ENCODE measurements around the gene DNM3. TPM values are rescaled to one million over a fixed set of nuclear protein-coding genes. Genes with fewer than 3 reads are reported as not detected.

The DNM3 gene
- total and polyA plus RNA-seq, 5 donors from 2014 or later = 0.76 to 5.5 (median 1.6) TPM

- Histone ChIP-seq H3K27ac (ENCODE audit: insufficient read depth, low read length, poor library complexity, severe bottlenecking) (no peak overlapping the region), H3K4me3 (ENCODE audit: low read depth, low read length) (no peak overlapping the region), H3K36me3 (ENCODE audit: control insufficient read depth, insufficient read depth, low read length) (no peaks in the 10 kb centered on the region), H3K4me1 (ENCODE audit: control insufficient read depth, insufficient read depth, low read length, poor library complexity, severe bottlenecking) (no peaks in the 10 kb centered on the region), H3K9me3 (ENCODE audit: control insufficient read depth in 2 of 2, low read length in 2 of 2) (no peaks in the 10 kb centered on the region), H3K27me3 (ENCODE audit: control insufficient read depth, insufficient read depth, low read length) (peaks cover 3% of the 10 kb centered on the region)
- Mint-ChIP-seq H3K27ac (no peak overlapping the region), H3K4me3 (no peak overlapping the region), H3K36me3 (peaks cover 3% of the 10 kb centered on the region), H3K9me3 (no peaks in the 10 kb centered on the region), H3K27me3 (peaks cover 4% of the 10 kb centered on the region), H3K4me1 (peaks cover 0 to 2% (median 1%) of the 10 kb centered on the region in 4 donors)
- no peak for DNase-seq
- no peak for ATAC-seq (ENCODE audit: low read depth in 2 of 2)
Measured at GRCh38 chr1:171896936-171897703, 55.8 kb downstream of the DNM3 start.

- H3K27me3 ChIP-seq (ENCODE audit: control insufficient read depth, insufficient read depth, low read length) = peaks cover 3% of the 10 kb centered on the region
- ATAC-seq (ENCODE audit: low read depth in 2 of 2) = no peak
Measured at GRCh38 chr1:171898941-171899340, 57.6 kb downstream of the DNM3 start.

GRCh38 chr1:171899838-171900237, 58.5 kb downstream of the DNM3 start:
- H3K9me3 ChIP-seq (ENCODE audit: control insufficient read depth in 2 of 2, low read length in 2 of 2) = no peaks in the 10 kb centered on the region
- Mint-ChIP-seq H3K4me1 (peaks cover 0 to 7% (median 6%) of the 10 kb centered on the region in 4 donors), H3K9me3 (no peaks in the 10 kb centered on the region), H3K36me3 (no peaks in the 10 kb centered on the region), H3K4me3 (no peak overlapping the region), H3K27ac (peak overlapping the region in 1 of 3 donors; percentile 57), H3K27me3 (peaks cover 4% of the 10 kb centered on the region)
- no peaks in the 10 kb centered on the region for H3K36me3 ChIP-seq (ENCODE audit: control insufficient read depth, insufficient read depth, low read length)
- no peak for ATAC-seq (ENCODE audit: low read depth in 2 of 2)
- peaks cover 3% of the 10 kb centered on the region for H3K27me3 ChIP-seq (ENCODE audit: control insufficient read depth, insufficient read depth, low read length)
- no peak overlapping the region for H3K4me3 ChIP-seq (ENCODE audit: low read depth, low read length)
- H3K27ac ChIP-seq (ENCODE audit: insufficient read depth, low read length, poor library complexity, severe bottlenecking) = no peak overlapping the region
- no peak for DNase-seq
- no peaks in the 10 kb centered on the region for H3K4me1 ChIP-seq (ENCODE audit: control insufficient read depth, insufficient read depth, low read length, poor library complexity, severe bottlenecking)

More at GRCh38 chr1:171898941-171899340, 57.6 kb downstream of the DNM3 start:
- Histone ChIP-seq H3K27ac (ENCODE audit: insufficient read depth, low read length, poor library complexity, severe bottlenecking) (no peak overlapping the region), H3K4me3 (ENCODE audit: low read depth, low read length) (no peak overlapping the region), H3K36me3 (ENCODE audit: control insufficient read depth, insufficient read depth, low read length) (no peaks in the 10 kb centered on the region), H3K9me3 (ENCODE audit: control insufficient read depth in 2 of 2, low read length in 2 of 2) (no peaks in the 10 kb centered on the region), H3K4me1 (ENCODE audit: control insufficient read depth, insufficient read depth, low read length, poor library complexity, severe bottlenecking) (no peaks in the 10 kb centered on the region)
- H3K27ac Mint-ChIP-seq = no peak overlapping the region
- H3K4me3 Mint-ChIP-seq = no peak overlapping the region
- H3K4me1 Mint-ChIP-seq = peaks cover 0 to 7% (median 6%) of the 10 kb centered on the region in 4 donors
- H3K9me3 Mint-ChIP-seq = no peaks in the 10 kb centered on the region
- H3K36me3 Mint-ChIP-seq = peaks cover 3% of the 10 kb centered on the region
- H3K27me3 Mint-ChIP-seq = peaks cover 4% of the 10 kb centered on the region
- DNase-seq = no peak

GRCh38 chr1:171901245-171901644, 59.9 kb downstream of the DNM3 start:
- Mint-ChIP-seq H3K27ac (no peak overlapping the region), H3K4me3 (no peak overlapping the region), H3K27me3 (peaks cover 4% of the 10 kb centered on the region), H3K36me3 (no peaks in the 10 kb centered on the region), H3K9me3 (no peaks in the 10 kb centered on the region), H3K4me1 (peaks cover 0 to 7% (median 6%) of the 10 kb centered on the region in 4 donors)
- no peaks in the 10 kb centered on the region for H3K4me1 ChIP-seq (ENCODE audit: control insufficient read depth, insufficient read depth, low read length, poor library complexity, severe bottlenecking)
- peaks cover 3% of the 10 kb centered on the region for H3K27me3 ChIP-seq (ENCODE audit: control insufficient read depth, insufficient read depth, low read length)
- H3K27ac ChIP-seq (ENCODE audit: insufficient read depth, low read length, poor library complexity, severe bottlenecking) = no peak overlapping the region
- no peak overlapping the region for H3K4me3 ChIP-seq (ENCODE audit: low read depth, low read length)
- ATAC-seq (ENCODE audit: low read depth in 2 of 2) = no peak
- H3K9me3 ChIP-seq (ENCODE audit: control insufficient read depth in 2 of 2, low read length in 2 of 2) = no peaks in the 10 kb centered on the region
- H3K36me3 ChIP-seq (ENCODE audit: control insufficient read depth, insufficient read depth, low read length) = no peaks in the 10 kb centered on the region
- DNase-seq = no peak

GRCh38 chr1:171902527-171902926, 61.2 kb downstream of the DNM3 start:
- Mint-ChIP-seq H3K27ac (no peak overlapping the region), H3K4me1 (peaks cover 0 to 7% (median 6%) of the 10 kb centered on the region in 4 donors), H3K9me3 (no peaks in the 10 kb centered on the region), H3K4me3 (no peak overlapping the region), H3K36me3 (no peaks in the 10 kb centered on the region), H3K27me3 (peaks cover 4% of the 10 kb centered on the region)
- no peaks in the 10 kb centered on the region for H3K9me3 ChIP-seq (ENCODE audit: control insufficient read depth in 2 of 2, low read length in 2 of 2)
- H3K4me3 ChIP-seq (ENCODE audit: low read depth, low read length) = no peak overlapping the region
- DNase-seq (no peak), ATAC-seq (ENCODE audit: low read depth in 2 of 2) (no peak)
- peaks cover 3% of the 10 kb centered on the region for H3K27me3 ChIP-seq (ENCODE audit: control insufficient read depth, insufficient read depth, low read length)
- H3K27ac ChIP-seq (ENCODE audit: insufficient read depth, low read length, poor library complexity, severe bottlenecking) = no peak overlapping the region
- no peaks in the 10 kb centered on the region for H3K4me1 ChIP-seq (ENCODE audit: control insufficient read depth, insufficient read depth, low read length, poor library complexity, severe bottlenecking)
- H3K36me3 ChIP-seq (ENCODE audit: control insufficient read depth, insufficient read depth, low read length) = no peaks in the 10 kb centered on the region

- H3K4me3 ChIP-seq (ENCODE audit: low read depth, low read length) = no peak overlapping the region
- Mint-ChIP-seq H3K4me3 (no peak overlapping the region), H3K27ac (no peak overlapping the region), H3K4me1 (peaks cover 0 to 7% (median 6%) of the 10 kb centered on the region in 4 donors), H3K9me3 (no peaks in the 10 kb centered on the region), H3K27me3 (no peaks in the 10 kb centered on the region), H3K36me3 (no peaks in the 10 kb centered on the region)
- no peaks in the 10 kb centered on the region for H3K36me3 ChIP-seq (ENCODE audit: control insufficient read depth, insufficient read depth, low read length)
- H3K27ac ChIP-seq (ENCODE audit: insufficient read depth, low read length, poor library complexity, severe bottlenecking) = no peak overlapping the region
- DNase-seq (no peak), ATAC-seq (ENCODE audit: low read depth in 2 of 2) (no peak)
- no peaks in the 10 kb centered on the region for H3K4me1 ChIP-seq (ENCODE audit: control insufficient read depth, insufficient read depth, low read length, poor library complexity, severe bottlenecking)
- no peaks in the 10 kb centered on the region for H3K9me3 ChIP-seq (ENCODE audit: control insufficient read depth in 2 of 2, low read length in 2 of 2)
- no peaks in the 10 kb centered on the region for H3K27me3 ChIP-seq (ENCODE audit: control insufficient read depth, insufficient read depth, low read length)
Measured at GRCh38 chr1:171904778-171905450, 63.6 kb downstream of the DNM3 start.

GRCh38 chr1:171909711-171910110, 68.4 kb downstream of the DNM3 start:
- DNase-seq = no peak
- Mint-ChIP-seq H3K36me3 (no peaks in the 10 kb centered on the region), H3K9me3 (no peaks in the 10 kb centered on the region), H3K4me3 (no peak overlapping the region), H3K27ac (no peak overlapping the region), H3K4me1 (peaks cover 0 to 1% (median 0%) of the 10 kb centered on the region in 4 donors), H3K27me3 (peaks cover 5% of the 10 kb centered on the region)
- Histone ChIP-seq H3K27me3 (ENCODE audit: control insufficient read depth, insufficient read depth, low read length) (no peaks in the 10 kb centered on the region), H3K36me3 (ENCODE audit: control insufficient read depth, insufficient read depth, low read length) (no peaks in the 10 kb centered on the region), H3K9me3 (ENCODE audit: control insufficient read depth in 2 of 2, low read length in 2 of 2) (no peaks in the 10 kb centered on the region), H3K4me3 (ENCODE audit: low read depth, low read length) (no peak overlapping the region), H3K4me1 (ENCODE audit: control insufficient read depth, insufficient read depth, low read length, poor library complexity, severe bottlenecking) (no peaks in the 10 kb centered on the region), H3K27ac (ENCODE audit: insufficient read depth, low read length, poor library complexity, severe bottlenecking) (no peak overlapping the region)
- no peak for ATAC-seq (ENCODE audit: low read depth in 2 of 2)
